ENCODE results near the gene TUT1. TPM values are rescaled to one million over a fixed set of nuclear protein-coding genes. Genes with fewer than 3 reads are reported as not detected.

The TUT1 gene
- total and polyA plus RNA-seq, 2 donors from 2014 or later = 18.7 to 29.5 TPM

DNA sequence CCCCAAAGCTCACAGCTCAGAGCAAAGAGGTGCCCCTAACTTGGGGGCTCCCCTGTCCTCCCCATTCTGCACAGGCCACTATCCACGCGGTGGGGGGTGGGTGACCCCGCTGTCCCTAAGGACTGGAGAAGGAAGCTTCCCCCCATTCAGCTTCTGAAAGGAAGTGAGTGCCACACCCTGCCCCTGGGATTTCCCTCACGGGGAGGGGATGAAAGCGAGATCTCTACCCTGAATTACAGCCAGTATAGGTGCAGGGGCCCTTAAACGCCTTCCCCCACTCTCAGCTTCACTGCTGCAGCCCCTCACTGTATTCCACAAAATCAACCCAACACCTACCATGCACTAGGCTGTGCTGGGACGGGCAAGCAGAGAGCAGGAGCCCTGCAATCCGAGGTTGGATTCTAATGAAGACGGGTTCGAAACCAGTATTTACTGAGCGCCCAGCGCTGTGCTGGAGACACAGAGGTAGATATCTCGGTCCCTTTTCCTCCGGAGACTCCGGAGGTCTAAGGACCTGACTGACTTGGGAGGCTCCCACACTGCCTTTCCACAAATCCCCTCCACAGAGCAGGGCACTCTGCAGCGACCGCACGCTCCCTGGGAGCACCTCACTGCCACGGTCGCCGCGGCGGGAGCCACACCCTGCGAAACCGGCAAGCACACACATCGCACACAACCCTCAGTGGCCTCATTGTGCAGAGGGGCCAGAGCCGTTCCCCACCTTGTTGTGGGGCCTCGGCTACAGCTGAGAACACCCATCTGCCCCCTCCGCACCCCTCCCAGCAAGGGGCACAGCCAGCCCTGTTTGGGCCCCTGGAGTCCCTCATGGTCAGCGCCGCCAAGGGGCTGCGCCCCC, 46.5 kb downstream of the TUT1 start:
- H3K27ac ChIP-seq (ENCODE audit: low read depth in 2 of 2, low read length in 2 of 2) = peak overlapping the region; percentile 97 to 99
- DNase-seq (peak in 2 of 5 donors; percentile 52 to 63), FAIRE-seq (no peak)
- H3K4me3 ChIP-seq (ENCODE audit: low read length in 3 of 3) = peak overlapping the region; percentile 85 to 90 (median 90)
- no peaks in the 10 kb centered on the region for H3K27me3 ChIP-seq (ENCODE audit: control insufficient read depth, insufficient read depth, low read length)
- intact Hi-C loops (cut with DNase I) = loop anchor here (10.0 kb wide), 1 partner anchor 120 kb away; no protein-coding TSS in a partner anchor
- peak overlapping the region; percentile 65 to 93 (median 85) for H3K9ac ChIP-seq (ENCODE audit: low read length in 3 of 3)
- peaks cover 0 to 49% (median 33%) of the 10 kb centered on the region in 3 donors for H3K4me1 ChIP-seq (ENCODE audit: control insufficient read depth in 2 of 3, insufficient read depth in 2 of 3, low read depth in 1 of 3, low read length in 3 of 3)
- no peaks in the 10 kb centered on the region for H3K36me3 ChIP-seq (ENCODE audit: control insufficient read depth in 2 of 3, insufficient read depth in 3 of 3, low read length in 3 of 3)
- TF ChIP-seq CTCF (IDR thresholded peaks at IDR 0.05; ENCODE audit: borderline replicate concordance, extremely low read depth, insufficient read depth) = no peak
- H3K9me3 ChIP-seq (ENCODE audit: control insufficient read depth in 2 of 3, insufficient read depth in 1 of 3, low read length in 3 of 3) = no peaks in the 10 kb centered on the region

DNA sequence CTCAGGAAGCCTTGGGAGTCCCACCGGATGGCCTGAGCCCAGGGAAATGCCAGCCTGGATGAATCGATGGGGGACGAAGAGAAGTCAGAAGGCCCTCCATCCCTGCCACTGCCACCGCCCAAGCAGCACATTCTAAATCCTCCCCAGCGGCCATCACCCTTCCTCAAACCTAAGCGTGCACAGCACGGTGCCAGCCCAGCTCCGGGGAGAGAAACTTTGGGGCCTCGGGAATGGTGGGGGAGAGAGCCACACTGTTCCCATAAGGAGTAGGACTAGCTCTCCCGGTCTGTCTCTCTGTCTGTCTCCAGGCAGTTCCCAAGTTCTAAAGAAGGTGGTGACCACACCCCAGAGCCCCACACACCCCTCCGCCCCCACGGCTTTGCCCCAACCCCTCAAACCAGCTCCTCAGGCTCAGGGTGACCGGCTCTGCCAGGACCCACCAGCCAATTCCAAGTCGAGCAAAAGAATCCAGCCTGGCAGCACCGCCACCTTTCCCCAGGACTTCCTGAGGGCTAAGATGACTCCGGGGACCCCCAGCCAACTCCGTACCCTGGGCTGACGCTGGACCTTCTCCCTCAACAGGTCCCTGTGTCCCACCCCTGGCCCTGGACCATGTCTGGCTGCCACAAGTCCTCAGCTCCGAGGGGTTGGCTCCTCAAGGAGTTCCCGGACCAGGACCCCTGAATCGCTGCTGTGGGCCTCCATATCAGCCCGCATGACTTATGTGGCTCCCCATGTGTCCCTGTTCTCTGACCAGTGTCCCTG, 47.5 kb downstream of the TUT1 start:
- Histone ChIP-seq H3K9ac (ENCODE audit: low read length in 3 of 3) (peak overlapping the region in 2 of 3 donors; percentile 85 to 93), H3K4me1 (ENCODE audit: control insufficient read depth in 2 of 3, insufficient read depth in 2 of 3, low read depth in 1 of 3, low read length in 3 of 3) (peaks cover 0 to 56% (median 37%) of the 10 kb centered on the region in 3 donors), H3K36me3 (ENCODE audit: control insufficient read depth in 2 of 3, insufficient read depth in 3 of 3, low read length in 3 of 3) (no peaks in the 10 kb centered on the region), H3K27me3 (ENCODE audit: control insufficient read depth, insufficient read depth, low read length) (no peaks in the 10 kb centered on the region), H3K4me3 (ENCODE audit: low read length in 3 of 3) (peak overlapping the region; percentile 85 to 90 (median 90)), H3K9me3 (ENCODE audit: control insufficient read depth in 2 of 3, insufficient read depth in 1 of 3, low read length in 3 of 3) (no peaks in the 10 kb centered on the region), H3K27ac (ENCODE audit: low read depth in 2 of 2, low read length in 2 of 2) (peak overlapping the region; percentile 97 to 99)
- TF ChIP-seq CTCF (IDR thresholded peaks at IDR 0.05; ENCODE audit: borderline replicate concordance, extremely low read depth, insufficient read depth) = no peak
- peak in 2 of 5 donors; percentile 63 to 74 for DNase-seq
- intact Hi-C loops (cut with DNase I) = loop anchor here (10.0 kb wide), 1 partner anchor 119 kb away; no protein-coding TSS in a partner anchor
- no peak for FAIRE-seq

GRCh38 chr11:62542750-62543567, 48.4 kb downstream of the TUT1 start:
- Histone ChIP-seq H3K27me3 (ENCODE audit: control insufficient read depth, insufficient read depth, low read length) (no peaks in the 10 kb centered on the region), H3K9ac (ENCODE audit: low read length in 3 of 3) (peak overlapping the region; percentile 13 to 93 (median 57)), H3K4me1 (ENCODE audit: control insufficient read depth in 2 of 3, insufficient read depth in 2 of 3, low read depth in 1 of 3, low read length in 3 of 3) (peaks cover 0 to 62% (median 41%) of the 10 kb centered on the region in 3 donors), H3K36me3 (ENCODE audit: control insufficient read depth in 2 of 3, insufficient read depth in 3 of 3, low read length in 3 of 3) (no peaks in the 10 kb centered on the region), H3K9me3 (ENCODE audit: control insufficient read depth in 2 of 3, insufficient read depth in 1 of 3, low read length in 3 of 3) (no peaks in the 10 kb centered on the region), H3K4me3 (ENCODE audit: low read length in 3 of 3) (peak overlapping the region in 2 of 3 donors; percentile 37 to 90), H3K27ac (ENCODE audit: low read depth in 2 of 2, low read length in 2 of 2) (peak overlapping the region; percentile 97 to 99)
- intact Hi-C loops (cut with DNase I) = loop anchor here (10.0 kb wide), 1 partner anchor 118 kb away; no protein-coding TSS in a partner anchor
- peak; percentile 96 for TF ChIP-seq CTCF (IDR thresholded peaks at IDR 0.05; ENCODE audit: borderline replicate concordance, extremely low read depth, insufficient read depth)
- FAIRE-seq = no peak
- peak; percentile 74 to 93 (median 83) for DNase-seq
